Dendritic cell treated with granulocyte-macrophage colony-stimulating factor and Interleukin-4, amounts not matched to agents 40 ng/mL and 50 ng/mL, for 4 days (primary cell): ENCODE results near the gene PNN.
"Not testable (repeated sequence)": the region's sequence is repeated elsewhere in the genome, so short reads cannot be mapped to it uniquely, and the experiment has no call there.

ENCODE experiments used
- H3K27ac Mint-ChIP-seq: one replicate; pipeline ENCODE4 v1.8.0; 2022; ENCODE audit warnings: mild to moderate bottlenecking, mixed read lengths
- H3K27me3 Mint-ChIP-seq: one replicate; pipeline ENCODE4 v1.8.0; 2022; ENCODE audit warnings: mild to moderate bottlenecking, mixed read lengths
- H3K36me3 Mint-ChIP-seq: one replicate; pipeline ENCODE4 v1.8.0; 2022; ENCODE audit warnings: low read depth, mixed read lengths
- H3K4me1 Mint-ChIP-seq: one replicate; pipeline ENCODE4 v1.8.0; 2022; ENCODE audit warnings: low read depth, mixed read lengths
- H3K4me3 Mint-ChIP-seq: one replicate; pipeline ENCODE4 v1.8.0; 2022; ENCODE audit warnings: mild to moderate bottlenecking, moderate library complexity, mixed read lengths
- H3K9me3 Mint-ChIP-seq: one replicate; pipeline ENCODE4 v1.8.0; 2022; ENCODE audit warnings: mixed read lengths
- intact Hi-C: fragments of 100-400 bp; cut with micrococcal nuclease; formaldehyde crosslinking; loops from one replicate; pipeline ENCODE4 v1.15.0; 2022

The PNN gene

DNA sequence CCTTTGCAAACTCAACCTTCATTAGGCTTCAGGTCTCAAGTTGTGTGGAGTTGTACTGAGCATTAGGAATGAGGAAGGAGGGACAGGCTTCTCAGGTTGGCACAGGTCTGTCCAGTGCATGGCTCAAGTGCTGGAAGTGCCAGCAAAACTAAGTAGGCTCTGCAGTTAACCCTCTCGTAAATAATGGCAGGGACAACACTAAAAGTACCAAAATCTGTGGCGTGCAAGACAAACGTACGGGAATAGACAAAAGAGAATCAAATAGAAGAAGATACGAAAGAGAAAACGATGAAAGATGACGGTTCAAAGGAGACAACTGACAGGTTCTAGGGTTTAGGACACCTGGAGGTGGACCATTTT is 5.5 kb upstream of the PNN start:
- no peaks in the 10 kb centered on the region for H3K27me3 Mint-ChIP-seq
- peaks cover 21% of the 10 kb centered on the region for H3K4me1 Mint-ChIP-seq
- peak overlapping the region; percentile 97 for H3K27ac Mint-ChIP-seq
- H3K36me3 Mint-ChIP-seq = peaks cover 42% of the 10 kb centered on the region
- H3K4me3 Mint-ChIP-seq = peak overlapping the region; percentile 96
- H3K9me3 Mint-ChIP-seq = no peaks in the 10 kb centered on the region
- intact Hi-C loops = no loop called here

DNA sequence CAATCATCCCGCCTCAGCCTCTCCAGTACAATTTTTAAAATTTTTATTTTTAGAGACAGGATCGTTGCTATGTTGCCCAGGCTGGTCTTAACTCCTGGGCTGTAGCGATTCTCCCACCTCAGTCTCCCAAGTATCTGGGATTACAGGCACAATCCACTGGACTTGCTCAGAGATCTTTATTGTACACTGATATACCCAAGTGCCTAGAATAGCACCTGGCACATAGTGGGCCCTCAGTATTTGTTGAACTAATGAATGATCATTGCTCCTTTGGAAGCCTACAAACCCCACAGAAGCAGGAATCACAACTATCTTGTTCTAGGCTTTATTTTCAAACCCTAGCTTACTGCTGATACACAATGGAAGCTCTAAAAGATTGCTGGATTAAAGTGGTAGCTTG is 1.9 kb upstream of the PNN start:
- Mint-ChIP-seq H3K27me3 (no peaks in the 10 kb centered on the region), H3K36me3 (peaks cover 48% of the 10 kb centered on the region), H3K4me1 (peaks cover 24% of the 10 kb centered on the region), H3K27ac (peak overlapping the region; percentile 95), H3K4me3 (no peak overlapping the region), H3K9me3 (no peaks in the 10 kb centered on the region)
- intact Hi-C loops = no loop called here

DNA sequence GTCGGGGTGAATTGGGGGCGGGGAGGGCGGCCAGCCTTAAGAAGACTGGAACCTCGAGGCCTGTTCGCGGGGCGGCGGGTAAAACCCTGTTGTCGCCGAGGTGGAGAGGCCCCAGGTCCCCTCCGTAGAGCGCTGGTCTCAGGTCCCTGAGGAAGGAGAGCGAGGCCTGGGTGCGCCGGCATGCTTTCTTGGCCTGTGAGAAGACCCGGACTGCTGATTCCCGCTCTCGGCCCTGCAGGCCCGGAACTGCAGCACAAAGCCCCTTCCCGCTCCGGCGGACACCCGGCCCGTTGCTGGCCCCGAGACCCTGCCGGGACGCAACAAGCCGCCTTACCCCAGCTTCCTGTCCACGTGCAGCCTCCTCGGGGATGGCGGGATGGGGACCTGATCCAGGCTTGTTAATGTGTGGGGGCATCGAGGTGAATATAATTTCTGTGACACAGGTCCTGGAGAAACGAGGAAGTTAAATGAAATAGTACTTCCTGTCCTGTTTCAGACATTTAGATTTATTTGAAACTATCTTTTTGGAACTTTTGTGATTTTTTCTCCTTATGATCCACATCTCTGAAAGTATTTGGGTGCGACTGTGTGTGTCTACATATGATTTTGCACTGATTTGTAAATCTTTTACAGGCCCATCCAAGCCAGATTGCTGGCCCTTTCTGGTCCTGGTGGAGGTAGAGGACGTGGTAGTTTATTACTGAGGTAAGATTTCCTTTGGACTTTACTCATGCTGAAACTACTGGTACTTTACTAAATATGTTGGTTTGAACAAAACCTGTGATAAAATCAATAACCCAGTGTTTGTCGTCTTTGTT is 600 bp downstream of the PNN start:
- Mint-ChIP-seq H3K27ac (peak overlapping the region; percentile 95), H3K27me3 (no peaks in the 10 kb centered on the region), H3K36me3 (peaks cover 51% of the 10 kb centered on the region), H3K4me3 (peak overlapping the region; percentile 92), H3K9me3 (no peaks in the 10 kb centered on the region), H3K4me1 (peaks cover 21% of the 10 kb centered on the region)
- intact Hi-C loops = loop anchor here (1.0 to 2.0 kb wide), 2 partner anchors 91 to 257 kb away; partner anchors contain the start of gene FBXO33

DNA sequence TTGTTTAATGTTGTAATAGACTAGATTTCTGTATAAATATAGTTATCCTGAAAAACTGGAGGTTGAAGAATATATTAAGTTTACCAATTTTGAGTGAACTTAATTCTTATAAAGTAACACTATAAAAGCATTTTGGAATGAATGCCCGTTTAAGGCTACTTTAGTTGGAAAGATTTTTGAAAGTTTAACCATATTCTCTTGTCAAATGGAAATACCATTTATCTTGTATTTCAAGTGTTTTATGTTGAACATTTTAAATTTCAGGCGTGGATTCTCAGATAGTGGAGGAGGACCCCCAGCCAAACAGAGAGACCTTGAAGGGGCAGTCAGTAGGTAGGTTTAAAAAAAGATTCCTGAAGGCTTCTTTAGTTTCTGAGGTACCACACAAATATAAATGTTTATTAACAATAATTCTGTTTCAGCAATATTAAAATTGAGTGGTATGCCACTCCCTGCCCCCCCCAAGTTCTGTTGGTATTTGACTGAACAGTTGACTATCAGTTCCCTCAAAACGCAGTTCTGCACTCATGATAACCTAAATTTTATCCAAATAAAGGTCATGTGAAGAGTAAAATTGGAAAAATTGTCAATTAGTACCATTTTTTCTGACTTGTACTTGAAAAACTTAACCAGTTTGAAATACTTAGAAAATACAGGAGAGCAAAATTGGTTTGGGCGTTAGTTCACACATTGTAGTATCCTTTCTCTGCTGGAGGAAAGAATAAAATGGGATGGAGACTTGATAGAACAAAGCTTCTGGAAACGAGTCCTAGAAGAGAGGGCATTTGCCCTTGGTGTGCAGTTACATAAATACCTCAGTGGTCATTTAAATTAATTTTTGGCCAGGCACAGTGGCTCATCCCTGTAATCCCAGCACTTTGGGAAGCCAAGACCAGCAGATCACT is 1.5 kb downstream of the PNN start:
- Mint-ChIP-seq H3K27ac (peak overlapping the region; percentile 95), H3K27me3 (no peaks in the 10 kb centered on the region), H3K4me1 (peaks cover 21% of the 10 kb centered on the region), H3K36me3 (peaks cover 51% of the 10 kb centered on the region), H3K9me3 (no peaks in the 10 kb centered on the region), H3K4me3 (peak overlapping the region; percentile 92)
- intact Hi-C loops = no loop called here

DNA sequence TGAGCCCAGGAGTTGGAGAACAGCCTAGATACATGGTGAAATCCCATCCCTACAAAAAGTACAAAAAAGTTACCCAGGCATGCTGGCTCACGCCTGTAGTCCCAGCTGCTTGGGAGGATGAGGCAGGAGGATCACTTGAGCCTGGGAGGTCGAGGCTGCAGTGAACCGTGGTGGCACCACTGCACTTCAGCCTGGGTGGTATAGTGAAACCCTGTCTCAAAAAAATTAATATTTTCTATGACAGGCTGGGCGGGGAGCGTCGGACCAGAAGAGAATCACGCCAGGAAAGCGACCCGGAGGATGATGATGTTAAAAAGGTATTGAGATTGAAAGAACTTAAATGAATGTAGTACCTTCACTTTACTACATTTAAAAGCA is 2.1 kb downstream of the PNN start:
- intact Hi-C loops = no loop called here
- Mint-ChIP-seq H3K27ac (no peak overlapping the region), H3K4me1 (peaks cover 21% of the 10 kb centered on the region), H3K4me3 (no peak overlapping the region), H3K27me3 (no peaks in the 10 kb centered on the region), H3K36me3 (peaks cover 51% of the 10 kb centered on the region), H3K9me3 (no peaks in the 10 kb centered on the region)

DNA sequence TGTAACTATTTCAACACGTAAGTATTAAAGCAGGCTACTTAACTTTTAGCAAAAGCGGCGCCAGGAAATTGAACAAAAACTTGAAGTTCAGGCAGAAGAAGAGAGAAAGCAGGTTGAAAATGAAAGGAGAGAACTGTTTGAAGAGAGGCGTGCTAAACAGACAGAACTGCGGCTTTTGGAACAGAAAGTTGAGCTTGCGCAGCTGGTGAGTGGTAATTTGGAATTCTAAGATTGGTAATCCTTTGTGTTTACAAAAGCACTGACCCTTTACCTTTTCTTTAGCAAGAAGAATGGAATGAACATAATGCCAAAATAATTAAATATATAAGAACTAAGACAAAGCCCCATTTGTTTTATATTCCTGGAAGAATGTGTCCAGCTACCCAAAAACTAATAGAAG is 4.0 kb downstream of the PNN start:
- Mint-ChIP-seq H3K27me3 (no peaks in the 10 kb centered on the region), H3K4me1 (peaks cover 21% of the 10 kb centered on the region), H3K36me3 (peaks cover 63% of the 10 kb centered on the region), H3K9me3 (no peaks in the 10 kb centered on the region), H3K27ac (no peak overlapping the region), H3K4me3 (no peak overlapping the region)
- intact Hi-C loops = no loop called here

DNA sequence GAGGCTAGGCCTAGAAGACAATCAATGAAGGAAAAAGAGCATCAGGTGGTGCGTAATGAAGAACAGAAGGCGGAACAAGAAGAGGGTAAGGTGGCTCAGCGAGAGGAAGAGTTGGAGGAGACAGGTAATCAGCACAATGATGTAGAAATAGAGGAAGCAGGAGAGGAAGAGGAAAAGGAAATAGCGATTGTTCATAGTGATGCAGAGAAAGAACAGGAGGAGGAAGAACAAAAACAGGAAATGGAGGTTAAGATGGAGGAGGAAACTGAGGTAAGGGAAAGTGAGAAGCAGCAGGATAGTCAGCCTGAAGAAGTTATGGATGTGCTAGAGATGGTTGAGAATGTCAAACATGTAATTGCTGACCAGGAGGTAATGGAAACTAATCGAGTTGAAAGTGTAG is 5.5 kb downstream of the PNN start:
- no peak overlapping the region for H3K4me3 Mint-ChIP-seq
- peaks cover 21% of the 10 kb centered on the region for H3K4me1 Mint-ChIP-seq
- intact Hi-C loops = no loop called here
- H3K9me3 Mint-ChIP-seq = no peaks in the 10 kb centered on the region
- no peaks in the 10 kb centered on the region for H3K27me3 Mint-ChIP-seq
- H3K36me3 Mint-ChIP-seq = peaks cover 69% of the 10 kb centered on the region
- H3K27ac Mint-ChIP-seq = no peak overlapping the region

DNA sequence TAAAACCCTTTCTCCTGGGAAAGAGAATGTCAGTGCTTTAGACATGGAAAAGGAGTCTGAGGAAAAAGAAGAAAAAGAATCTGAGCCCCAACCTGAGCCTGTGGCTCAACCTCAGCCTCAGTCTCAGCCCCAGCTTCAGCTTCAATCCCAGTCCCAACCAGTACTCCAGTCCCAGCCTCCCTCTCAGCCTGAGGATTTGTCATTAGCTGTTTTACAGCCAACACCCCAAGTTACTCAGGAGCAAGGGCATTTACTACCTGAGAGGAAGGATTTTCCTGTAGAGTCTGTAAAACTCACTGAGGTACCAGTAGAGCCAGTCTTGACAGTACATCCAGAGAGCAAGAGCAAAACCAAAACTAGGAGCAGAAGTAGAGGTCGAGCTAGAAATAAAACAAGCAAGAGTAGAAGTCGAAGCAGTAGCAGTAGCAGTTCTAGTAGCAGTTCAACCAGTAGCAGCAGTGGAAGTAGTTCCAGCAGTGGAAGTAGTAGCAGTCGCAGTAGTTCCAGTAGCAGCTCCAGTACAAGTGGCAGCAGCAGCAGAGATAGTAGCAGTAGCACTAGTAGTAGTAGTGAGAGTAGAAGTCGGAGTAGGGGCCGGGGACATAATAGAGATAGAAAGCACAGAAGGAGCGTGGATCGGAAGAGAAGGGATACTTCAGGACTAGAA is 6.1 kb downstream of the PNN start:
- peaks cover 20% of the 10 kb centered on the region for H3K4me1 Mint-ChIP-seq
- intact Hi-C loops = no loop called here
- H3K9me3 Mint-ChIP-seq = no peaks in the 10 kb centered on the region
- peaks cover 67% of the 10 kb centered on the region for H3K36me3 Mint-ChIP-seq
- H3K27me3 Mint-ChIP-seq = no peaks in the 10 kb centered on the region
- H3K27ac Mint-ChIP-seq = no peak overlapping the region
- H3K4me3 Mint-ChIP-seq = no peak overlapping the region

DNA sequence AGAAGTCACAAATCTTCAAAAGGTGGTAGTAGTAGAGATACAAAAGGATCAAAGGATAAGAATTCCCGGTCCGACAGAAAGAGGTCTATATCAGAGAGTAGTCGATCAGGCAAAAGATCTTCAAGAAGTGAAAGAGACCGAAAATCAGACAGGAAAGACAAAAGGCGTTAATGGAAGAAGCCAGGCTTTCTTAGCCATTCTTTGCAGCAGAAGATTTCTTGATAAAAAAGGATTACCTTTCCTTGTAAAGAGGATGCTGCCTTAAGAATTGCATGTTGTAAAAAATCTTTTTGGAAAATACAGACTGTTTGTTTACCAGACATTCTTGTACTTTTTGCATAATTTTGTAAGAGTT is 6.6 kb downstream of the PNN start:
- Mint-ChIP-seq H3K4me1 (peaks cover 15% of the 10 kb centered on the region), H3K9me3 (no peaks in the 10 kb centered on the region)

DNA sequence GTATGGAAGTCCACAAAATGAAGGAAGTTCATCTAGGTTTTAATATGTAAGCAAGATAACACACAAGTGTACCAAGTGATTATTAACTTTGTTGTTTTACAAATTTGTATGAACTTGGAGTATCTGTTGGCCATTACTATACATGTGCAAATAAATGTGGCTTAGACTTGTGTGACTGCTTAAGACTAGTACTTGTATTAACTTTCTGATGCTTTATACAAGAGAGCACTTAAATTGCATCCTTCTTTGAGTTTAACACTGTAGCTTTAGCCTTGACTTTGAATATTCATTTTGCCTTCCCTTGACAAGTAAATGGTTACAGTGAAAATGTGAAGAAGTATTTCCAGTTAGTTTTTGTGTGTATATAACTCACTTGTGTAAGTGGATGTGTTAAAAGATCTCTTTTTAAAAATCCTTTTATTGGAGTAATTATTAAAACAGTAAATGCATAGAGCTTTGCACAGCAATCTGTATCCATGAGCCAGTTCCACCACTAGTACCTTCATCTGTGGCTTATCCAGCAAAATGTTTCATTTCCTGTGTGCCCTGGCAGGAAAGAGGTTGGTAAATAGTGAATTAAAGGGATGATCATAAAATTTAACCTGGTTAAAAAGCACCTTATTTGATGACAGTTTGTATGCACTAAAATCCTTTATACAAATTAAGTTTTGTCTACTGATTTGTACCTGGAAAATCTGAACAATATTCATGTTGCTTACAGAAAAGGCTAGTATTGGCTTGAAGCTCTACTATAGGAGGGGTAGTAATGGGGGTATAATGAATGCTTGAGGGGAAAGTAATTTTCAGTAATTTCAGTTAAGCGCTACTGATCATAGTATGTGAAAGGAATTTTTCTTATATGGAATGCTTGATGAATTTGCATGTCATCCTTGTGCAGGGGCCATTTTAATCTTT is 8.0 kb downstream of the PNN start:
- H3K27me3 Mint-ChIP-seq = no peaks in the 10 kb centered on the region
- no peak overlapping the region for H3K4me3 Mint-ChIP-seq
- peaks cover 58% of the 10 kb centered on the region for H3K36me3 Mint-ChIP-seq
- H3K9me3 Mint-ChIP-seq = no peaks in the 10 kb centered on the region
- H3K27ac Mint-ChIP-seq = no peak overlapping the region
- H3K4me1 Mint-ChIP-seq = peaks cover 6% of the 10 kb centered on the region
- intact Hi-C loops = no loop called here

More for the DNA sequence above, 6.6 kb downstream of the PNN start:
- intact Hi-C loops = no loop called here
- Mint-ChIP-seq H3K27ac (no peak overlapping the region), H3K4me3 (no peak overlapping the region), H3K36me3 (peaks cover 67% of the 10 kb centered on the region), H3K27me3 (no peaks in the 10 kb centered on the region)

DNA sequence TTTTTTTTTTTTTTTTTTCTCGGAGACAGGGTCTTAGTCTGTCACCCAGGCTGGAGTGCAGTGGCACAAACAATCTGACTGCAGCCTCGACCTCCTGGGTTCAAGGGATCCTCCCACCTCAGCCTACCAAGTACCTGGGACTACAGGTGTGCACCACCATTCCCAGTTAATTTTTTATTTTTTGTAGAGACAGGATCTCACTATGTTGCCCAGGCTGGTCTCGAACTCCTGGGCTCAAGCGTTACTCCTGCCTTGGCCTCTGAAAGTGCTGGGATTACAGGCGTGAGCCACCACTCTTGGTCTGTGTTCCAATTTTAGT is 8.6 kb downstream of the PNN start:
- intact Hi-C loops, H3K27me3 Mint-ChIP-seq, H3K4me1 Mint-ChIP-seq, H3K4me3 Mint-ChIP-seq, H3K9me3 Mint-ChIP-seq, H3K27ac Mint-ChIP-seq: not testable (repeated sequence)
- peaks cover 51% of the 10 kb centered on the region for H3K36me3 Mint-ChIP-seq

DNA sequence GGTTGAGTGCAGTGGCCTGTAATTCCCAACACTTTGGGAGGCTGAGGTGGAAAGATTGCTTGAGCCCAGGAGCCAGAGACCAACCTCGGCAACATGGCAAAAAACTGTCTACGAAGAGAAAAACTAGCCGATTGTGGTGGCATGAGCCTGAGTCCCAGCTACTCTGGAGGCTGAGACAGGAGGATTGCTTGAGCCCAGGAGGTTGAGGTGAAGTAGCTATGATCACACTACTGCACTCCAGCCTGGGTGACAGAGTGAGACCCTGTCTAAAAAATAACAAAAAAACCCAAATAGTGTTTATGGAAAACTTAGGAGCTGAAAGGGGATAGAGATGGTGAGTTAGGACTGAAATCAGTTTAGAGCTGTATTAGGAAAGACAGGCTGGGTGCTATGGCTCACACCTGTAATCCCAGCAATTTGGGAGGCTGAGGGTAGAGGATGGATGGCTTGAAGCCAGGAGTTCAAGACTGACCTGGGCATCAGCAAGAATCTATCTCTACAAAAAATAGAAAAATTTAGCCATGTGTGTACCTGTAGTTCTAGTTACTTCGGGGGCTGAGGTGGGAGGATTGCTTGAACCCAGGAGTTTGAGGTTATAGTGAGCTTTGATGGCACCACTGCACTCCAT is 9.7 kb downstream of the PNN start:
- H3K27ac Mint-ChIP-seq = no peak overlapping the region
- H3K4me1 Mint-ChIP-seq = no peaks in the 10 kb centered on the region
- H3K4me3 Mint-ChIP-seq = no peak overlapping the region
- intact Hi-C loops = no loop called here
- H3K36me3 Mint-ChIP-seq = peaks cover 40% of the 10 kb centered on the region
- no peaks in the 10 kb centered on the region for H3K27me3 Mint-ChIP-seq
- no peaks in the 10 kb centered on the region for H3K9me3 Mint-ChIP-seq
